HUES6 (cell line): ENCODE data around the gene ECHDC3.
"Not testable (repeated sequence)": the region's sequence is repeated elsewhere in the genome, so short reads cannot be mapped to it uniquely, and the experiment has no call there.

Experiments used
- H3K27ac ChIP-seq: 2 replicates; pipeline ENCODE4 v1.7.0; 2013; ENCODE audit warnings: low read depth, mild to moderate bottlenecking, low read length, inconsistent platforms
- H3K27me3 ChIP-seq: 2 replicates; pipeline ENCODE4 v1.6.1; 2013; ENCODE audit warnings: low read length; ENCODE audit not compliant: control insufficient read depth, insufficient read depth
- H3K36me3 ChIP-seq: 2 replicates; pipeline ENCODE4 v1.6.1; 2013; ENCODE audit warnings: low read length; ENCODE audit not compliant: control insufficient read depth, insufficient read depth
- H3K4me1 ChIP-seq: 2 replicates; pipeline ENCODE4 v1.6.1; 2013; ENCODE audit warnings: low read length; ENCODE audit not compliant: control insufficient read depth, insufficient read depth
- H3K4me3 ChIP-seq: 2 replicates; pipeline ENCODE4 v1.5.1; 2013; ENCODE audit warnings: low read depth, low read length
- H3K9ac ChIP-seq: one replicate; pipeline ENCODE4 v1.6.1; 2013; ENCODE audit warnings: mild to moderate bottlenecking, low read length
- H3K9me3 ChIP-seq: 2 replicates; pipeline ENCODE4 v1.6.1; 2013; ENCODE audit warnings: low read depth, low read length; ENCODE audit not compliant: control insufficient read depth, insufficient read depth

Gene ECHDC3

DNA sequence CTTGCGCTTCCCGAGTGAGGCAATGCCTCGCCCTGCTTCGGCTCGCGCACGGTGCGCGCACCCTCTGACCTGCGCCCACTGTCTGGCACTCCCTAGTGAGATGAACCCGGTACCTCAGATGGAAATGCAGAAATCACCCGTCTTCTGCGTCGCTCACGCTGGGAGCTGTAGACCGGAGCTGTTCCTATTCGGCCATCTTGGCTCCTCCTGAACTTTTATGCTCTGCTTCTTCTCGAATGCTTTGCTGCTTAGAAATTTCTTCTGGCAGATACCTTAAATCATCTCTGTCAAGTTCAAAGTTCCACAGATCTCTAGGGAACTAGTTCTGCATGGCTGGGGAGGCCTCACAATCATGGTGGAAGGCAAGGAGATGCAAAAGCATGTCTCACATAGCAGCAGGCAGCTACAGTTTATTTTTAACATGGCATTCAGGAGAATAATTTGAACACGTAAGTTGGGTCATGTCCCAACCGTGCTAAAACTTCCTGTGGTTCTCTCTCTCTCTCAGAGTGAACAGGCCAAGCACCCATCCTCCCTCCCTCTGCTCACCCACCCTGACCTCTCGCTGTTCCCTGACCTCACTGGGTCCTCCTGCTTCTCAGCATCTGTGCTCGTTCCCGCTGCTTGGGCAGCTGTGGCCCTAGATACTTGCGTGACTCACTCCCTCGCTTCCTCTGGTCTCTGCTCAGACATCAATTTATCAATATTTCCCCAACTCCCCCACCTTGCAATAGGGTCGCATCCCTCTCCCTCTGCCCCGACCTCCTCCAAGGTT is 4.7 kb upstream of the ECHDC3 start:
- Histone ChIP-seq H3K9ac (peak overlapping the region; percentile 51), H3K4me3 (peak overlapping the region; percentile 48), H3K4me1 (peaks cover 11% of the 10 kb centered on the region), H3K27ac (peak overlapping the region; percentile 79; the same call in 1 of the 2 replicates)
- H3K27me3 ChIP-seq, H3K36me3 ChIP-seq, H3K9me3 ChIP-seq: not testable (repeated sequence)

GRCh38 chr10:11740907-11741306 is 1.3 kb upstream of the ECHDC3 start:
- Histone ChIP-seq H3K9me3 (peaks cover 8% of the 10 kb centered on the region), H3K4me3 (no peak overlapping the region), H3K36me3 (peaks cover 2% of the 10 kb centered on the region; the same call in 1 of the 2 replicates), H3K27ac (no peak overlapping the region), H3K9ac (no peak overlapping the region), H3K4me1 (peaks cover 11% of the 10 kb centered on the region), H3K27me3 (no peaks in the 10 kb centered on the region)

DNA sequence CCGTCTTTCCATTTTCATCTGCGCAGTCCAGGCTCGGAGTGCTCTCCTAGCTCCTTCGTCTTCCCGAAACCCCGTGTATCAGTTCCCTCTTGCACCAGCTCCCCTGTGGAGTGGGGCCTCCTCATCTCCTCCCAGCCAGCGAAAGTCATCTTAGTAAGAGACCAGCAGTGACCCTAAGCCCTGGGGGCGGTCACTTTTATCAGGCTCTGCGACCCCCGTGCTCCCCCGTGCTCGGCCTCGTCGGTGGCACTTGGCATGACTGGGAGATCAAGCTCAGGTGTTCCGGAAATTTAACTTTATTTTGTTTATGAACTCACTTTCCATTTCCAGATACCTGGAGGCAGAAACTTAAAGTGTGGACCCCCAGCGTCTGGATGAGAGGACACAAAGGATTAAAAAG is 574 bp upstream of the ECHDC3 start:
- Histone ChIP-seq H3K9ac (peak overlapping the region; percentile 33), H3K4me1 (peaks cover 11% of the 10 kb centered on the region), H3K9me3 (peaks cover 8% of the 10 kb centered on the region), H3K27me3 (no peaks in the 10 kb centered on the region), H3K27ac (no peak overlapping the region), H3K36me3 (peaks cover 2% of the 10 kb centered on the region; the same call in 1 of the 2 replicates), H3K4me3 (peak overlapping the region; percentile 39; the same call in 1 of the 2 replicates)

GRCh38 chr10:11742779-11743298 is 657 bp downstream of the ECHDC3 start:
- Histone ChIP-seq H3K4me3 (peak overlapping the region; percentile 70), H3K27me3 (no peaks in the 10 kb centered on the region), H3K9ac (no peak overlapping the region), H3K36me3 (peaks cover 2% of the 10 kb centered on the region; the same call in 1 of the 2 replicates), H3K9me3 (peaks cover 8% of the 10 kb centered on the region), H3K27ac (no peak overlapping the region), H3K4me1 (peaks cover 6% of the 10 kb centered on the region; the same call in 1 of the 2 replicates)

DNA sequence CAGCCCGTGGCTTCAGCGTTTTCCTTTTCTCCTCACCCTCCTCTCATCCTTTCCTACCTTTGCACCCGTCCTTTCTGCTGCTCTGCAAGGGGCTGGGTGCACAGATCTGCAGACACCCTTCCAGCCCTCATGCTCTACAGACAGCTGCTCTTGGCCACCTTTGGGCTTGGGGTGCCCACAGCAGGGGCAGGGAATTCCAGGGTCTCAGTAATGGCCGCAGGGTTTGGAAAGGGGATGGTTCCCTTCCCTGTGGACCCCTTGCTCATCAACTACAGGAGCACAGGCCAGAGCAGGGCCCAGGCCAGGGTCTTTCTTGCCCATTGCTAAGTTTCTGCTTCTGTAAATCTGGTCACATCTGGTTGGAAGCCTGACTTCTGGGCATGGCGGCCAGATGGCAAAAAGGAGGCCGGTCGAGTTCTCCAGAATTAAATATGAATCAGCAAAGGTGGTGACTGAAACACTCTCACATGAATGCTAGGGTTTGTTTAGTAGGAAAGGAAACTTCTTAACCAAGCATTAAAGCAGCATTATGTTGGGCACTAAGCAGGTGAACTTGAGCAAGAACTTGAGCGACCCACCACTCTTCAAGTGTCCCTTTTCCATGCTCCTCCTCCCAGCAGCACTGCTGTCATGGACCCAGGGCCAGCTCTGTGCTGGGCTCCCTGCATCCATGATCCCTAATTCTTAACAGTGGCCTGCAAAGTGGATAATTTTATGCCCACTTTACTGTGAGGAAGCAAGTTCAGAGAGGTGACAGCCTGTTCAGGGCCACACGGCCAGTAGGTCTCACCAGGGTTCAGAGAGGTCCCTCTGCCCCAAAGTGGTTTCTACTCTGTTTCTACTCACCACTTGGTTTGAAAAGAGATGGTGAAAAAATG is 1.5 kb downstream of the ECHDC3 start:
- H3K9me3 ChIP-seq = peaks cover 5% of the 10 kb centered on the region
- peaks cover 6% of the 10 kb centered on the region; the same call in 1 of the 2 replicates for H3K4me1 ChIP-seq
- H3K27ac ChIP-seq = no peak overlapping the region
- peak overlapping the region; percentile 70 for H3K4me3 ChIP-seq
- no peak overlapping the region for H3K9ac ChIP-seq
- peaks cover 2% of the 10 kb centered on the region; the same call in 1 of the 2 replicates for H3K36me3 ChIP-seq
- no peaks in the 10 kb centered on the region for H3K27me3 ChIP-seq

- Histone ChIP-seq H3K27me3 (no peaks in the 10 kb centered on the region), H3K9ac (no peak overlapping the region), H3K27ac (no peak overlapping the region), H3K4me3 (no peak overlapping the region), H3K4me1 (peaks cover 6% of the 10 kb centered on the region; the same call in 1 of the 2 replicates), H3K9me3 (no peaks in the 10 kb centered on the region), H3K36me3 (peaks cover 6% of the 10 kb centered on the region; the same call in 1 of the 2 replicates)
Measured at GRCh38 chr10:11745045-11745444, 2.9 kb downstream of the ECHDC3 start.

DNA sequence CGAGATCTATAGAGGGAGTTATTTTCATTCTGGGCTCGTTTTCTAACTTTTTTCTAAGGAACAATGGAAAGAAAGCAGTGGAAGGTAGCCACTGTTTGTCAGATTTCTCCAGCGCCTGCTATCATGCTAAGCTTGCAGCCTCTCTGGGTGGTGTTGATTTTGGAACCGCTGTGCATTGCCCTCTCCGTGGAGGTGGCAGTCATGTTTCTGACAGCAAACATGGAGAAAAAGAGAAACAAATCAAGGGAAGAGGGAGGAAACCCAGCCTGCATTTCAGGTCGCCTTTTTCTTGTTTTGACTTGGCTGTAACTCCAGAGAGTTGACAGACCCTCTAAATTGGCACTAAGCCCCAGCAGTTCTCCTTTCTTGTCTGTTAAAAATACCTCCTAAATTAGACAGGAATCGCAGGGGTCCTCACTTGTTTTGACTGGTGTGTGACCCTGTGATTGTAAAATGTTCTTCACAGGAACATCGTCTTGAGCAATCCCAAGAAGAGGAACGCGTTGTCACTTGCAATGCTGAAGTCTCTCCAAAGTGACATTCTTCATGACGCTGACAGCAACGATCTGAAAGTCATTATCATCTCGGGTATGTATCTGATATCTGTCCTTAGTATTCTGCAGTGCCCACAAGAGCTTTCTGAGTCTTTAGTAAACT is 4.8 kb downstream of the ECHDC3 start:
- no peaks in the 10 kb centered on the region for H3K27me3 ChIP-seq
- no peaks in the 10 kb centered on the region for H3K9me3 ChIP-seq
- peaks cover under 1% of the 10 kb centered on the region; the same call in 1 of the 2 replicates for H3K4me1 ChIP-seq
- H3K36me3 ChIP-seq = peaks cover 13% of the 10 kb centered on the region; the same call in 1 of the 2 replicates
- H3K9ac ChIP-seq = no peak overlapping the region
- H3K27ac ChIP-seq = no peak overlapping the region
- H3K4me3 ChIP-seq = no peak overlapping the region

DNA sequence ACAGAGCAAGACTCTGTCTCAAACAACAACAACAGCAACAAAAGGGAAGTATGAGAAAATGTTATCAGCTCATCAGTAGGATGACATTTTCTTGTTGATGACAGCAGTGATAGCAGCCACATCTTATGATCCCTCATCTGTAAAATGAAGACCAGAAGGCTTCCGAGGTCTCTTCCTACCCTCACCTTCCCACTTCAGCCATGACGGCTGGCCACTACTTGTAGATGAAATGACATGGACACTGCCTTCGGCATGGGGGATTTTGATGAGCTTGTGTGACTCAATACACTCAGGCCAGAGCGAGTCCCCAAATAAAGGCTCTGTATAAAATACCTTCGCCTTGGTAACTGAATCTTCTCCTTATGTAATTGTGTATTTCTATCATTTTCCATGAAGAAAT is 6.7 kb downstream of the ECHDC3 start:
- Histone ChIP-seq H3K9me3 (no peaks in the 10 kb centered on the region), H3K9ac (no peak overlapping the region), H3K4me3 (no peak overlapping the region), H3K27me3 (no peaks in the 10 kb centered on the region), H3K27ac (no peak overlapping the region), H3K36me3 (peaks cover 20% of the 10 kb centered on the region; the same call in 1 of the 2 replicates), H3K4me1 (no peaks in the 10 kb centered on the region)

DNA sequence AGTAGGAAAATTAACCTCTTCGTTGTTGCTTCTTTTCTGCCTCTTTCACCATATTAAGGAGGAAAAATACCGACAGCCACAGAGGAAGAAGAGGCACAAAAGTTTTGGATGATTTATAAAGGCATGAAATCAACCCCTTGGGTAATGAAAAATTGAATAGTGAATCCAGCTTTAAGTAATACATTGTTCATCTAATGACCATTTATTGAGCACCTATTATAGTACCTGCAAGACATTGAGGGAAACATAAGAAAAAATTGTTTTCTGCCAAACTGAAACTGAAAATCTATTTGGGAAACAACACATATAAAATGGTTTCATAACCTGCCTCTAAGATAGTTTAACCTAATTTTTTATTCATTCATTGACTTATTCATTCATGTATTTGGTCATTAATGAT is 8.2 kb downstream of the ECHDC3 start:
- Histone ChIP-seq H3K27me3 (no peaks in the 10 kb centered on the region), H3K36me3 (peaks cover 18% of the 10 kb centered on the region; the same call in 1 of the 2 replicates), H3K27ac (no peak overlapping the region), H3K9ac (no peak overlapping the region), H3K9me3 (no peaks in the 10 kb centered on the region), H3K4me3 (no peak overlapping the region), H3K4me1 (no peaks in the 10 kb centered on the region)

GRCh38 chr10:11754173-11754572 is 12.0 kb downstream of the ECHDC3 start:
- H3K9ac ChIP-seq = no peak overlapping the region
- no peak overlapping the region for H3K4me3 ChIP-seq
- H3K27ac ChIP-seq = no peak overlapping the region
- no peaks in the 10 kb centered on the region for H3K9me3 ChIP-seq
- H3K36me3 ChIP-seq = peaks cover 22% of the 10 kb centered on the region; the same call in 1 of the 2 replicates
- H3K4me1 ChIP-seq = 0 out of 2 replicates have a peak, but pooled peaks cover 3% of the 10 kb centered on the region
- no peaks in the 10 kb centered on the region for H3K27me3 ChIP-seq
